GM18861 (cell line): ENCODE measurements around the gene STAP1.
"Not testable (repeated sequence)": the region's sequence is repeated elsewhere in the genome, so short reads cannot be mapped to it uniquely, and the experiment has no call there.

Experiments
- ATAC-seq: cut with Tn5 transposase; IDR thresholded peaks from one replicate; pipeline ENCODE4 v1.9.1; 2021; ENCODE audit not compliant: unreplicated experiment

STAP1 gene

GRCh38 chr4:67558493-67558892 lies at the start of gene STAP1:
STAP1 (plus strand) TSS chr4:67558727; CDS start chr4:67558810, 83 bp downstream.
- ATAC-seq, result peak; percentile 42

- ATAC-seq, result no peak
Observed at GRCh38 chr4:67512501-67512900, 46.0 kb upstream of the STAP1 start.

- no peak for ATAC-seq
Observed at GRCh38 chr4:67520141-67520540, 38.4 kb upstream of the STAP1 start.

GRCh38 chr4:67521506-67521905 lies 37.0 kb upstream of the STAP1 start:
- ATAC-seq, result no peak

- ATAC-seq, result no peak
Observed at GRCh38 chr4:67522230-67522629, 36.3 kb upstream of the STAP1 start.

GRCh38 chr4:67522851-67523671 lies 35.5 kb upstream of the STAP1 start:
- ATAC-seq, result no peak

- not testable (repeated sequence) for ATAC-seq
Observed at GRCh38 chr4:67524140-67524539, 34.4 kb upstream of the STAP1 start.

- ATAC-seq, result no peak
Observed at GRCh38 chr4:67531379-67531962, 27.1 kb upstream of the STAP1 start.

- ATAC-seq, result not testable (repeated sequence)
Observed at GRCh38 chr4:67532397-67532796, 26.1 kb upstream of the STAP1 start.

- ATAC-seq, result no peak
Observed at GRCh38 chr4:67533112-67533511, 25.4 kb upstream of the STAP1 start.

GRCh38 chr4:67535280-67535840 lies 23.2 kb upstream of the STAP1 start:
- no peak for ATAC-seq

- no peak for ATAC-seq
Observed at GRCh38 chr4:67539830-67540229, 18.7 kb upstream of the STAP1 start.

- no peak for ATAC-seq
Observed at GRCh38 chr4:67542076-67542475, 16.5 kb upstream of the STAP1 start.

- peak; percentile 90 for ATAC-seq
Observed at GRCh38 chr4:67545199-67546003, 13.1 kb upstream of the STAP1 start, which contains the start of gene CENPC. CENPC (minus strand) TSS chr4:67545503; CDS start chr4:67545355, 148 bp downstream.

GRCh38 chr4:67546004-67546356 lies 12.5 kb upstream of the STAP1 start:
- ATAC-seq, result no peak

- no peak for ATAC-seq
Observed at GRCh38 chr4:67546971-67547370, 11.6 kb upstream of the STAP1 start.

GRCh38 chr4:67549123-67549522 lies 9.4 kb upstream of the STAP1 start:
- ATAC-seq, result peak; percentile 39

- peak; percentile 19 for ATAC-seq
Observed at GRCh38 chr4:67550451-67550850, 8.1 kb upstream of the STAP1 start.

- peak; percentile 26 for ATAC-seq
Observed at GRCh38 chr4:67550857-67551256, 7.7 kb upstream of the STAP1 start.

GRCh38 chr4:67552146-67552792 lies 6.3 kb upstream of the STAP1 start:
- ATAC-seq, result not testable (repeated sequence)

GRCh38 chr4:67554096-67554495 lies 4.4 kb upstream of the STAP1 start:
- ATAC-seq, result no peak
